LNCAP (cell line): ENCODE measurements around the gene VIL1.

Source experiments
- TF ChIP-seq, protein P1 (sequence below): fragments of 450-650 bp; IDR thresholded peaks from 2 replicates; pipeline ENCODE4 v1.5.1; 2017; ENCODE audit warnings: mild to moderate bottlenecking

The VIL1 gene

GRCh38 chr2:218389333-218390150 is 29.4 kb upstream of the VIL1 start:
- TF ChIP-seq, protein P1, sequence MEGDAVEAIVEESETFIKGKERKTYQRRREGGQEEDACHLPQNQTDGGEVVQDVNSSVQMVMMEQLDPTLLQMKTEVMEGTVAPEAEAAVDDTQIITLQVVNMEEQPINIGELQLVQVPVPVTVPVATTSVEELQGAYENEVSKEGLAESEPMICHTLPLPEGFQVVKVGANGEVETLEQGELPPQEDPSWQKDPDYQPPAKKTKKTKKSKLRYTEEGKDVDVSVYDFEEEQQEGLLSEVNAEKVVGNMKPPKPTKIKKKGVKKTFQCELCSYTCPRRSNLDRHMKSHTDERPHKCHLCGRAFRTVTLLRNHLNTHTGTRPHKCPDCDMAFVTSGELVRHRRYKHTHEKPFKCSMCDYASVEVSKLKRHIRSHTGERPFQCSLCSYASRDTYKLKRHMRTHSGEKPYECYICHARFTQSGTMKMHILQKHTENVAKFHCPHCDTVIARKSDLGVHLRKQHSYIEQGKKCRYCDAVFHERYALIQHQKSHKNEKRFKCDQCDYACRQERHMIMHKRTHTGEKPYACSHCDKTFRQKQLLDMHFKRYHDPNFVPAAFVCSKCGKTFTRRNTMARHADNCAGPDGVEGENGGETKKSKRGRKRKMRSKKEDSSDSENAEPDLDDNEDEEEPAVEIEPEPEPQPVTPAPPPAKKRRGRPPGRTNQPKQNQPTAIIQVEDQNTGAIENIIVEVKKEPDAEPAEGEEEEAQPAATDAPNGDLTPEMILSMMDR, result no peak

- TF ChIP-seq, protein P1, result no peak
These were observed 27.7 kb upstream of the VIL1 start for GRCh38 chr2:218391202-218391601.

DNA sequence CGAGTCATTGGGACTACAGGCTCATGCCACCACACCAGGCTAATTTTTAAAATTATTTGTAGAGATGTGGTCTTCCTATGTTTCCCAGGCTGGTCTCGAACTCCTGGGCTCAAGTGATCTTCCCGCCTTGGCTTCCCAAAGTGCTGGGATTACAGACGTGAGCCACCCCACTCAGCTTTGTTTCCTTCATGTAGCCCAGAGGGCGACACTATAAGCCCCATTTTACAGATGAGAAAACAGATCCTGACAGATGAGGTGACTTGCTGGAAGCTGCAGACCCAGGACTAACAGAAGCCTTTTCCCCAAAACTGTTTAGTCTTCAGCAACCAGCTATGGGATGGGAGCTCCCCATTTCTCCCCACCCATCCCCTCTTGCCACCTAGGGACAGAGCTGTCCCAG is 26.5 kb upstream of the VIL1 start:
- TF ChIP-seq, protein P1, result no peak

- TF ChIP-seq, protein P1, result no peak
These were observed 25.9 kb upstream of the VIL1 start for GRCh38 chr2:218392891-218393462.

GRCh38 chr2:218393750-218394290 is 25.1 kb upstream of the VIL1 start:
- TF ChIP-seq, protein P1, result no peak

DNA sequence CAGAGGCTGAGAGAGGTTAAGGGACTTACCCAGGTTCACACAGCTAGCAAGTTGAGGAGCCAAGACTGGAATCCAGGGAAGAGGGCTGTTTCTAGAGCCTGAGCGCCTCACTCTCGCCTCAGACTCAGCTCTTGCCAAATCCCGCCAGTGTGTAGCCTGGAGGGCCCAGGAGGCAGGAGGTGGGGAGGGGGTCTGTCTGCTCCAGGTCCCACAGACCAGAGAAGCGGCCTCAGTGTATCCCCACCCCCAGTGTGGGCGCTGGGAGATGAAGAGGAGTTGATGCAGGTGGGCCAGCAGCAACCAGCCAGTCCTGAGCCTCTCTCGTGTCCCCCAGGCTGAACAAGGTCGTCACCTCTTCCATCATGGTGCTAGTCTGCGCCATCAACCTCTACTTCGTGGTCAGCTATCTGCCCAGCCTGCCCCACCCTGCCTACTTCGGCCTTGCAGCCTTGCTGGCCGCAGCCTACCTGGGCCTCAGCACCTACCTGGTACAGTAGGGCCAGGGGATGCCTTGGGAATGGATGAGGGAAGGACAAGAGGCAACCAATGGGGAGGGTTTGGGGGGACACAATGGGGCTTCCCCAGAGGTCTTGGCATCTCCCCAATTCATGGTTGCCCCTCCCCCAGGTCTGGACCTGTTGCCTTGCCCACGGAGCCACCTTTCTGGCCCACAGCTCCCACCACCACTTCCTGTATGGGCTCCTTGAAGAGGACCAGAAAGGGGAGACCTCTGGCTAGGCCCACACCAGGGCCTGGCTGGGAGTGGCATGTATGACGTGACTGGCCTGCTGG is 24.4 kb upstream of the VIL1 start:
- TF ChIP-seq, protein P1, result no peak

GRCh38 chr2:218395090-218395444 is 23.9 kb upstream of the VIL1 start:
- TF ChIP-seq, protein P1, result no peak
